GM08714 (cell line): ENCODE data around the gene POGK.
"Not testable (repeated sequence)": the region's sequence is repeated elsewhere in the genome, so short reads cannot be mapped to it uniquely, and the experiment has no call there.

Source experiments
- H3K4me3 ChIP-seq: fragments of 200-500 bp; sonication (Bioruptor generic); 2 replicates; pipeline ENCODE4 v1.5.1; 2014; ENCODE audit warnings: mild to moderate bottlenecking, low read length, inconsistent platforms
- ZNF274 ChIP-seq: IDR thresholded peaks from 2 replicates; pipeline ENCODE4 v1.6.1; 2012; ENCODE audit warnings: mild to moderate bottlenecking, low read depth, low read length

The POGK gene, protein sequence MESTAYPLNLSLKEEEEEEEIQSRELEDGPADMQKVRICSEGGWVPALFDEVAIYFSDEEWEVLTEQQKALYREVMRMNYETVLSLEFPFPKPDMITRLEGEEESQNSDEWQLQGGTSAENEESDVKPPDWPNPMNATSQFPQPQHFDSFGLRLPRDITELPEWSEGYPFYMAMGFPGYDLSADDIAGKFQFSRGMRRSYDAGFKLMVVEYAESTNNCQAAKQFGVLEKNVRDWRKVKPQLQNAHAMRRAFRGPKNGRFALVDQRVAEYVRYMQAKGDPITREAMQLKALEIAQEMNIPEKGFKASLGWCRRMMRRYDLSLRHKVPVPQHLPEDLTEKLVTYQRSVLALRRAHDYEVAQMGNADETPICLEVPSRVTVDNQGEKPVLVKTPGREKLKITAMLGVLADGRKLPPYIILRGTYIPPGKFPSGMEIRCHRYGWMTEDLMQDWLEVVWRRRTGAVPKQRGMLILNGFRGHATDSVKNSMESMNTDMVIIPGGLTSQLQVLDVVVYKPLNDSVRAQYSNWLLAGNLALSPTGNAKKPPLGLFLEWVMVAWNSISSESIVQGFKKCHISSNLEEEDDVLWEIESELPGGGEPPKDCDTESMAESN

DNA sequence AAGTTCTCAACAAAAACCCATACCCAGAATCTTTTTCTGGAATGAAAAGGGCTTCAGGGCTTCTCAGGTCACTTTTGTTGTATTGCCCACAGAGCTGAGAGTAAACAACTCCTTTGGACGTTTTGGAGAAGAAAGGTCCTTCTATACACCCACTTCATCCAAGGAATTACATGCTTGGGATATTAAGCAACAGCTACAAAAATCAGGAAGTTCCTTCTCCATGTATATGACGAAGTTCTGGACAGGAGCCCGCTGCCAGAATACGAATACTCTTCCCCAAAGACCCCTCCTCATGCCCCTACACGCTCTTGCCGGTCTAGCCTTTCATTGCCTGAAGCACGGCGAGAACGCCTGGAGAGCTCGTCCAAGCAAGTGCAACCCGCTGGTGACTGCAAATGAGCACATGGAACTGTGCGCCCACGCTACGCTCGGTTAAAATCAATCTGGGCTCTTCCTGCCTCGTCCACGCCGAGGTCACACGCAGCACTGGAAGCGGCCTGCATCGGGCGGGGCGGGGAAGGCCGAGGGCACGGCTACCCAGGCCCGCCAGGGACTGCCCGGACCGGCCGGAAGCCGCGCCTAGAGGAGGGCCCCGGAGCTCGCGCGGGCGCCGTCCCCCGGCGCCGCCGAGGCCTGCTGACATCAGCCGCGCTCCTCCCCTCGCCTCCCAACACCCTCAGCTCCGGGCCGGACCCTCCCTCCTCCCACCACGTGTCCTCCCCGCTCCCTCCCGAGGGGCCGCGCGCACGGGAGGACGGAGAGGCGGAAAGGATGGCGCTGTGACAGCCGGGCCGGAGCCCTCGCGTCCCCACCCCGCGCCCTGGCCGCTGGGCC lies at the start of gene POGK:
Gene POGK, plus strand, starts transcription at position 710 of the 834 bp plus-strand sequence. CDS start 1,482 bp downstream, outside the sequence.
- TF ChIP-seq ZNF274: no peak

DNA sequence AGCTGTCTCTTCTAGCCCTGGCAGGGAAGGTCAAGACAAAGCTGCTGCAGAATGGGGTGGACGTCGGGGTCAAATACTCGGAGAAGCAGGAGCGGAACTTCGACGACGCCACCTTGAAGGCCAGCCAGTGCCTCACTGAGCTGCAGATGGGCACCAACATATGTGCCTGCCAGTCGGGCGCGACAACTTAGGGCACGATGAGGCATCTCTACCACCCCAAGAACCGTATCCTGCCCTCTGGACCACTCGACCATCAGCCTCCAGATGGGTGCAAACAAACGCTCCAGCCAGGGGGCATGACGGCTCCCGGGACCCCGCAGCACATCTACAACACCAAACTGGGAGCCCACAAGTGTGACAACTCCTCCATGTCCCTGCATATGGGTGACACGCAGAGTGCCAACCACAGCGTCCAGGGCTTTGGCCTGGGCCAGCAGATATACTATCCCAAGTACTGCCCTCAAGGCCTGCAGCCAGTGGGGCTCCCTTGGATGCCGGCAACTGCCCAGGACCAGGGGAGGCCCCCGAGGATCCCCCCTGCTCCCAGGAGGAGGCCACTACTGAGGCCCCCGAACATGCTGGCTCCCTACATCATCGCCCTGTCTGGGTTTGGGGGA lies 42.5 kb upstream of the POGK start:
- H3K4me3 ChIP-seq: no peak overlapping the region
- no peak for TF ChIP-seq ZNF274

More for the DNA sequence above, at the start of gene POGK:
- H3K4me3 ChIP-seq: peak within 1 kb of the TSS; percentile 61

DNA sequence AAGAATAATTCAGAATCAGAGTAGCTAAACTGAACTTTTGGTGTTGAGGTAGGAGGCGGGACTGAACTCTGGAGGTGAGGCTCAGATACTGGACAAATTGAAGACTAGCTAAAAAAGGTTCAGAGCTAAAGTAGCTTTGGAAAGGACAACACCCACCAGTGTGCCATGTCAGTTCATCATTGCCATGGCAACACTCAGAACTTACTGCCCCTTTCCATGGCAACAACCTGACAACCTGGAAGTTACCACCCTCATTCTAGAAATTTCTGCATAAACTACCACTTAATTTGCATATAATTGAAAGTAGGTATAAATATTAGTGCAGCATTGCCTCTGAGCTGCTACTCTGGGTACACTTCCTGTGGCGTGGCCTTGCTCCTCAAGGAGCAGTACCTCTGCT lies 30.3 kb upstream of the POGK start:
- TF ChIP-seq ZNF274: no peak
- H3K4me3 ChIP-seq: no peak overlapping the region

DNA sequence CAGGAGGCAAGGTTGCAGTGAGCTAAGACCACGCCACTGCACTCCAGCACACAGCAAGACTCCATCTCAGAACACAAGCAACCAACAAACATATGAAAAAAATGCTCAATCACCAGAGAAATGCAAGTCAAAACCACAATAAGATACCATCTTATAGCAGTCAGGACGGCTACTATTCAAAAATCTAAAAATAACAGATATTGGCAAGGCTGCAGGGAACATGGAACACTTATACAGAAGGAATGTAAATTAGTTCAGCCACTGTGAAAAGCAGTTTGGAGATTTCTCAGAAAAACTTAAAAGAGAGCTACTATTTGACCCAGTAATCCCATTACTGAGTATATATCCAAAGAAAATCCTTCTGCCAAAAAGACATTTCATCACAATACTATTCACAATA lies 27.6 kb upstream of the POGK start:
- no peak overlapping the region for H3K4me3 ChIP-seq
- TF ChIP-seq ZNF274: no peak

DNA sequence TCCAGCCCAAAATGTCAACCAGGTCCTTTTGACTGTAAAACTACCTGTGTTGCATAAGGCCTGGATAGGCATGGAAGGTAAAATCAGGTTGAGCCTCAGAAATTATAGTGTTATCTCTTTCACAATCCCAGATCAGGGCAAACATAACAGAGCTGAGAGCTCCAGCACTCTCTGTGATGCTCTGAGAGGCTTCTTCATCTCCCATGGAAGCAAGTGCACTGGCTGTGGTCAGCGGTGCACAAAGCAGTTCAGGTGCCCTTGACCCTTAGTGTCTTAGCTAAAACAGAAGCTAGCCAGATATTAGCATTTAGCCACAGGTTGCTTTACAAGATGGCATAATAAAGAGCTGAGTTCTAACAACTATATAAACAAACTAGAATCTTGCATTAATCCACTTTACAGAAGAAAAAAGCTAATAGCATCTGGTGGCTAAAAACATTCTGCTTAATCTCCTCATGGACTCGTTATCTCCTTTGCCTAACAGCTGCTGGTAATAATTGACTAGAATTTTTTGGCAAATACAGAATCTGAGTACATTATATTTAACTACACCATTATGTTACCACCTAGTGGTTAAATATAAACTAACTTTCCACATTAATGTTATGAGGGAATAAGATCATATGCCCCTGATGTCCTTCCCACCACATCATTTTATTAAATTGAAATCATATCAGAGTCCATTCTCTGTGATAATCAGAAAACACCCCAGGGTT lies 25.6 kb upstream of the POGK start:
- TF ChIP-seq ZNF274: no peak
- no peak overlapping the region for H3K4me3 ChIP-seq

DNA sequence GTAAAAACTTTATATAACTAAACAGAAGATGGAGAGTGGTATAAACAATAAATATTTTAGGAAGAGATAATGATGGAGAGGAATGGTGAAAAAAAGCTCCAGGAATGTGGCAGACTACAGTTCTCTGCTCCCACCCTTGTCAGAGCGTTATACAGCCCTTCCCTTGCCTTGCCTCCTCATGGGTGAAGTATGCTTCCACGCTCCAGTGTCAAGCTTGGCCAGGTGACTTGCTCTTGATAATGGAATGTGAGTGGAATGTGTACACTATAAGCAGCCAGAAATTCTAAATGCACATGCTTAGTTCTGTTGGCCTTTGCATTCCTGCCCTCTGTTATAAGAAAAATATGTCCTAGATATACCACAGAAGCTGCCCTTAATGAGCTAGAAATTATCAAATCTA lies 24.7 kb upstream of the POGK start:
- no peak for TF ChIP-seq ZNF274
- no peak overlapping the region for H3K4me3 ChIP-seq

DNA sequence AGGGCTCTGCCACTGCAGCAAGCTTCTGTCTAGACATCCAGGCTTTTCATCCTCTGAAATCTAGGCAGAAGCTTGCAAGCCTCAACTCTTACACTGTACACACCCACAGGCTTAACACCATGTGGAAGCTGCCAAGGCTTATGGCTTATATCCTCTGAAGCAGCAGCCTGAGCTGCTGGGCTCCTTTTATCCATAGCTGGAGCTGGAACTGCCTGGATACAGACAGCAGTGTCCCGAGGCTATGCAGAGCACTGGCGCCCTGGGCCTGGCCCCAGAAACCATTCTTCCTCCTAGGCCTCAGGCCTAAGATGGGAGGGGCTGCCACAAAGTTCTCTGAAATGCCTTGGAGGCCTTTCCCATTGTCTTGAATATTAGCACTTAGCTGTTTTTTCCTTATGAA lies 19.3 kb upstream of the POGK start:
- no peak overlapping the region for H3K4me3 ChIP-seq
- no peak for TF ChIP-seq ZNF274

DNA sequence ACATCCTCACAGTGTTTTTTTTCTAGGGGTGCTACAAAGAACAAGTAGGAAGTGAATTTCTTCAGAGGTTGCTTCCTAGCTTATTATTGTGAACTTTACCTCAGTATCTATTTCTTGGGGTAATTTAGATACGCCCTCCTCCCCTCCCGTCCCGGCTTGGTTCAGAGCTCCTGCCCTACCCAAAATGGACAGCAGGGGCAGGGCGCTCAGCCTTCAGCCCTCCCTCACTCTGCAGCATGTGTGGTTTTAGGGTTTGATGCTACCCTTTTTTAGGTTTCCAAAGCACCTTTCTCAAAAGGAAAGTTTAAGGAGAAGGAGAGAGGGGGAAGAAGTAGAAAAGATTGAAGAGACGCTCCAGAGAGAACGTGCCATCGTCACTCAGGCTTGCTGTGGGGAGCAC lies 16.9 kb upstream of the POGK start:
- no peak for TF ChIP-seq ZNF274
- no peak overlapping the region for H3K4me3 ChIP-seq

DNA sequence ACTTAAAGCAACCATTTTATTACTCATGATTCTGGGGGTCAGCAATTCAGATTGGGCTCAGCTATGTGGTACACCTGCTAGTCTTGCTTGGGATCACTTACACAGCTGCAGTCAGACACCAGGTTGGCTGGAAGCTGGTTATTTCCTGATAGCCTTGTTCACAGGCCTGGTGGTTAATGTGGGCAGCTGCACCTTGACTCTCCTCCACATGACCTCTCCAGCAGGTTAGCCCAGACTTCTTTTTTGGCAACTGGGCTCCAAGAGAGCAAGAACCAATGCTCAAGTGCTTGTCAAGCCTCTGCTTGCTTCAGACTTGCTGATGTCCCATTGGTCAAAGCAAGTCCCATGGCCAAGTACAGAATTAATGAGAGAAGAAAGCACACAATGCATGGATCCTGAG lies 11.8 kb upstream of the POGK start:
- no peak for TF ChIP-seq ZNF274

DNA sequence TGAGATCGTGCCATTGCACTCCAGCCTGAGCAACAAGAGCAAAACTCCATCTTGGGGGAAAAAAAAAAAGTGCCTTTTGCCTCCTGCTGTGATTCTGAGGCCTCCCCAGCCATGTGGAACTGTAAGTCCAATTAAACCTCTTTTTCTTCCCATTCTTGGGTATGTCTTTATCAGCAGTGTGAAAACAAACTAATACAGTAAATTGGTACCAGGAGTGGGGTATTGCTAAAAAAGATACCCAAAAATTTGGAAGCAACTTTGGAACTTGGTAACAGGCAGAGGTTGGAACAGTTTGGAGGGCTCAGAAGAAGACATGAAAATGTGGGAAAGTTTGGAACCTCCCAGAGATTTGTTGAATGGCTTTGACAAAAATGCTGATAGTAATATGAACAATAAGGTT lies 9.5 kb upstream of the POGK start:
- not testable (repeated sequence) for H3K4me3 ChIP-seq

More for the DNA sequence above, 11.8 kb upstream of the POGK start:
- no peak overlapping the region for H3K4me3 ChIP-seq

DNA sequence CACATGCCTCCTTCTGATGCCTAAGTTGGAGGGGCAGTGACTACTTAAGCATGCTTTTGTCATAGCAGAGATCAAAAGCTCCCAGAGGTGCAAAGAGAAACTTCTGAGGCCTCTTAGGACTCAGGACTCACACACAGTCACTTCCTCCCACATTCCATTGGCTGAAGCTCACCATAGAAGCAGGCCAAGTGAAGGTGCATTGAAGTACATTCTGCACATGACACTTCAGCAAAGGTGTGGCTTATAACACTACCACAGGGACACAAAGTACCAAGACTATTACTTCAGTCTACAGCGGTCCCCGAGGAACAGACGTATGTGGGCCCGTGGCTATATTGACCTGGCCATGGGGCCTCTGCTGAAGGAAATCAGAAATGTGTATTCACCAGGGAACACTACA lies 2.5 kb upstream of the POGK start:
- no peak overlapping the region for H3K4me3 ChIP-seq
- no peak for TF ChIP-seq ZNF274

DNA sequence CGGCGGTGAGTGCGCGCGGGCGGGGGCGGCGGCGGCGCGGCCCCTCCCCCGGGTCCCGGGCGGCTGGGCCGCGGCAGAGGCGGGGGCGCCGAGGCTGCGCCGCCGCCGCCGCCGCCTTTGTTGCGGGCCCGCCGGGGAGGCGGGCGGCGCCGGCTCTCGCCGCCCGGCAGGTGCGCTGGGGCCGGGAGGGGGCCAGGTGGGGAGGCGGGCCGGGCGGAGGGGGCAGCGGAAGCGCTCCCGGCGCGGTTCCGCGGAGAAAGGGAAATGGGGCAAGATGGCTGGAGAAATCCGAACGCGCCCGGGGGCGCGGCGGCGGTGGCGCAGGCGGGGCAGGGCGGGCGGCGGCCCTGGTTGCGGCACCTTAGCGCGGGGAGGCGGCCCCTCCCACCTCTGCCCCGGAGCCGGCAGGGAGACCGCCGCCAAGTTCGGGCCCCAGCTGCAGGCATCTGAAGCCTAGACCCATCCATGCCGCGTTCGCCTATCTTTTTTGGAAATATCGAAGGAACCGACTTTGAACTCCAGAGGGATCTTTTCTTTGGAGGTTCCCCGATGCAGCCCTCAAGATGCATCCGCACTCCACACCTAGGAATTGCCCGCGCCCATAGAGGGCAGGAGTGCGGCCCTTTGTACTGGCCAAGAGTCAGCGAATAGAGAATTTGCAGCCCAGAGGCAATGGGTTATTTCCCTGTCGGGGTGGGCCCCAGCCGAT lies 479 bp downstream of the POGK start:
- no peak for TF ChIP-seq ZNF274

DNA sequence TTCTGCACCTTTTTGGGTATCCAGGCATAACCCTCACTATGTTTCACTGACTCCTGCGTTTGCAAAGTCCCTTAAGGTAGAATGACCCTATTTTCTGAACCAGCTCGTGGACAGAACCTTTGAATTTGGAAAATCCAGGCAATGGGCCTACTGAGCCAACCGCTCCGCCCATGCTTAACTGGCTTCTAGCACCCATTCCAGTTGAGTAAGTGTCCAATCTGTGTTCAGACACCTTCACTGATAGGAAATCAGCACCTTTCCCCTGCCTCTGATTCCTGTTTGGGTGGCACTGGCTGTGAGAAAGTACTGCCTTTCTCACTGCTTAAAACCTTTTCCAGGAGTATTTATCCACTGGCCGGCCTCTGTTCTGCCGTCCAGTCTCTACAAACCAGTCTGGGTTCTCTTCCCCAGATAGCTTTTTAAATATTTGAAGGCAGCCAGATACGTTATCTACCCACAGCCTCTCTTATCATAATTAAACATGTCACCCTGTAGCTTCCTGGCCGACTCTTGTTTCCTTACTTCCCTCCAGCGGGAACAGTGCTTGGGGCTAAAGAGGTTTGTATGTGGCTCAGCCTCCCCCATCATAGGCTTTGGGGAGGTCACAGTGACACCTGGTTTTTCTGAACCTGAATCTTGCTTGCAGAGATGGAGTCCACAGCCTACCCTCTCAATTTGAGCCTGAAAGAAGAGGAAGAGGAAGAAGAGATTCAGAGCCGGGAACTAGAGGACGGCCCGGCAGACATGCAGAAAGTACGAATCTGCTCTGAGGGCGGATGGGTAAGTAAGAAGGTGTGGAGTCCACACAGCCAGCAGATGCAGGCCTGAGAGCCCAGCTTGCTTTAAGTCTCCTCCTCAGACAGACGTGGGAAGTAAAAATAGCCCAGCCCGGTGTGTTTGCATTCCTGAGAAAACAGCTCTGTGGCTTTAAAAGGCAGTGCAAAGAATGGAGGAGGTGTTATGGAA lies 1.3 kb downstream of the POGK start:
- TF ChIP-seq ZNF274: no peak
- H3K4me3 ChIP-seq: peak overlapping the region; percentile 61

More for the DNA sequence above, 479 bp downstream of the POGK start:
- H3K4me3 ChIP-seq: peak overlapping the region; percentile 61
